GM21526 (cell line): ENCODE measurements around the gene HYAL2.
A peak's percentile ranks its signal among the peaks of the same experiment; 100 is the strongest.
"Not testable (repeated sequence)": the region's sequence is repeated elsewhere in the genome, so short reads cannot be mapped to it uniquely, and the experiment has no call there.

Experiments
- ATAC-seq: cut with Tn5 transposase; IDR thresholded peaks from one replicate; pipeline ENCODE4 v1.9.1; 2021; ENCODE audit warnings: moderate library complexity; ENCODE audit not compliant: unreplicated experiment, low FRiP score

The HYAL2 gene

GRCh38 chr3:50317300-50317699 lies 5.2 kb downstream of the HYAL2 start:
- no peak for ATAC-seq

GRCh38 chr3:50316657-50317242 lies 5.8 kb downstream of the HYAL2 start:
- ATAC-seq = no peak

GRCh38 chr3:50314816-50315215 lies 7.7 kb downstream of the HYAL2 start:
- no peak for ATAC-seq

- ATAC-seq = no peak
Observed at GRCh38 chr3:50314342-50314741, 8.2 kb downstream of the HYAL2 start.

GRCh38 chr3:50312041-50312440 lies 10.5 kb downstream of the HYAL2 start:
- not testable (repeated sequence) for ATAC-seq

GRCh38 chr3:50304601-50305000 lies 17.9 kb downstream of the HYAL2 start:
- no peak for ATAC-seq

GRCh38 chr3:50303013-50303815 lies 19.3 kb downstream of the HYAL2 start, which contains the start of gene HYAL1:
TSS of gene HYAL1 (minus strand) at chr3:50303574. CDS start at chr3:50302956, 618 bp downstream.
- ATAC-seq = no peak

- no peak for ATAC-seq
Observed at GRCh38 chr3:50302095-50303012, 20.2 kb downstream of the HYAL2 start.

GRCh38 chr3:50300681-50301254 lies 21.8 kb downstream of the HYAL2 start:
- no peak for ATAC-seq

- ATAC-seq = no peak
Observed at GRCh38 chr3:50299929-50300680, 22.4 kb downstream of the HYAL2 start.

- ATAC-seq = no peak
Observed at GRCh38 chr3:50299638-50299928, 23.0 kb downstream of the HYAL2 start.

- peak; percentile 75 for ATAC-seq
Observed at GRCh38 chr3:50298836-50299637, 23.5 kb downstream of the HYAL2 start, which contains the start of the genes HYAL3 and NAA80. TSS of gene HYAL3 (minus strand) at chr3:50299405. CDS start at chr3:50295602, 3,803 bp downstream. TSS of gene NAA80 (minus strand) at chr3:50299405. CDS start at chr3:50297463, 1,942 bp downstream.

GRCh38 chr3:50297896-50298725 lies 24.4 kb downstream of the HYAL2 start:
- ATAC-seq = no peak

- ATAC-seq = no peak
Observed at GRCh38 chr3:50297384-50297775, 25.2 kb downstream of the HYAL2 start.

GRCh38 chr3:50296721-50297383 lies 25.7 kb downstream of the HYAL2 start:
- ATAC-seq = no peak

GRCh38 chr3:50295553-50296431 lies 26.8 kb downstream of the HYAL2 start:
- no peak for ATAC-seq
